Endodermal cell (in vitro differentiated cells): Measurements from ENCODE around the gene ST7. TPM values are rescaled to one million over a fixed set of nuclear protein-coding genes. Genes with fewer than 3 reads are reported as not detected.

ENCODE experiments used
- DNase-seq: peaks from one replicate; pipeline ENCODE4 v3.0.0-alpha.2; 2017
- H3K27ac ChIP-seq: 2 replicates; pipeline ENCODE4 v1.5.1; 2013; ENCODE audit warnings: mild to moderate bottlenecking, low read depth, low read length, moderate library complexity
- H3K27me3 ChIP-seq: 2 replicates; pipeline ENCODE4 v1.6.1; 2013; ENCODE audit warnings: mild to moderate bottlenecking, low read length, moderate library complexity; ENCODE audit not compliant: insufficient read depth, control insufficient read depth, poor library complexity, severe bottlenecking
- H3K36me3 ChIP-seq: 2 replicates; pipeline ENCODE4 v1.7.0; 2013; ENCODE audit warnings: mild to moderate bottlenecking, low read length, moderate library complexity; ENCODE audit not compliant: control insufficient read depth, insufficient read depth
- H3K4me1 ChIP-seq: one replicate; pipeline ENCODE4 v1.7.0; 2013; ENCODE audit warnings: low read length; ENCODE audit not compliant: control insufficient read depth, insufficient read depth
- H3K4me3 ChIP-seq: 2 replicates; pipeline ENCODE4 v1.5.1; 2013; ENCODE audit warnings: mild to moderate bottlenecking, low read length, moderate library complexity
- H3K9ac ChIP-seq: 2 replicates; pipeline ENCODE4 v1.6.1; 2013; ENCODE audit warnings: mild to moderate bottlenecking, low read length, moderate library complexity; ENCODE audit not compliant: poor library complexity, severe bottlenecking; ENCODE audit errors: extremely low read depth
- H3K9me3 ChIP-seq: 2 replicates; pipeline ENCODE4 v1.6.1; 2013; ENCODE audit warnings: mild to moderate bottlenecking, low read length, moderate library complexity; ENCODE audit not compliant: control insufficient read depth
- H3K27ac Mint-ChIP-seq: 2 replicates; pipeline ENCODE4 v1.8.0; 2020; ENCODE audit warnings: mixed read lengths
- H3K27me3 Mint-ChIP-seq: 2 replicates; pipeline ENCODE4 v1.8.0; 2021; ENCODE audit warnings: mild to moderate bottlenecking, mixed read lengths; ENCODE audit not compliant: insufficient read depth
- H3K36me3 Mint-ChIP-seq: 2 replicates; pipeline ENCODE4 v1.8.0; 2020; ENCODE audit warnings: low read depth, mixed read lengths
- H3K4me1 Mint-ChIP-seq: 2 replicates; pipeline ENCODE4 v1.8.0; 2020; ENCODE audit warnings: mixed read lengths
- H3K4me3 Mint-ChIP-seq: 2 replicates; pipeline ENCODE4 v1.8.0; 2020; ENCODE audit warnings: mild to moderate bottlenecking, moderate library complexity, mixed read lengths
- H3K9me3 Mint-ChIP-seq: 2 replicates; pipeline ENCODE4 v1.8.0; 2020; ENCODE audit warnings: mild to moderate bottlenecking, mixed read lengths
- CTCF ChIP-seq: fragments of 200-600 bp; sonication (generic); conservative IDR thresholded peaks from 2 replicates; pipeline ENCODE4 v1.5.0; 2021; ENCODE audit warnings: antibody characterized with exemption, mild to moderate bottlenecking
- WGBS, 2 experiments: methylation state at CpG; one replicate each; pipeline versions ENCODE4 v1.1.5 to v1.1.7; 2013; ENCODE audit warnings: missing lambda C conversion rate in 2 of 2, mixed read lengths in 1 of 2; ENCODE audit not compliant: insufficient coverage in 1 of 2, insufficient read length in 1 of 2; 5-methylcytosine and 5-hydroxymethylcytosine counted together
- total RNA-seq, 2 donors: library from RNA; stranded (reverse); fragmentation: NEBNext Ultra II Directional in 1 of 2; extraction: Animal tissue kit (Norgen Biotek cat#: 25700) in 1 of 2; gene quantifications; 2 replicates in 1 of 2; 3 replicates in 1 of 2; pipeline ENCODE4 v1.2.1, GENCODE V29; 2021

ST7 gene
- total RNA-seq, 2 donors from 2014 or later = 6.4 to 8.9 TPM

GRCh38 chr7:117273814-117274225, 320.5 kb downstream of the ST7 start:
- H3K9me3 Mint-ChIP-seq = no peaks in the 10 kb centered on the region
- H3K27ac ChIP-seq = no peak overlapping the region
- no peak for TF ChIP-seq CTCF
- H3K27me3 ChIP-seq = no peaks in the 10 kb centered on the region
- H3K4me3 ChIP-seq = no peak overlapping the region
- H3K36me3 Mint-ChIP-seq = no peaks in the 10 kb centered on the region
- no peaks in the 10 kb centered on the region for H3K4me1 ChIP-seq
- WGBS, 2 experiments = 84 to 85% methylated on average over 10 to 11 of the region's 11 CpGs
- no peaks in the 10 kb centered on the region for H3K27me3 Mint-ChIP-seq
- DNase-seq = no peak
- no peaks in the 10 kb centered on the region for H3K4me1 Mint-ChIP-seq
- no peak overlapping the region for H3K9ac ChIP-seq
- H3K36me3 ChIP-seq = no peaks in the 10 kb centered on the region
- no peaks in the 10 kb centered on the region for H3K9me3 ChIP-seq
- no peak overlapping the region for H3K27ac Mint-ChIP-seq
- no peak overlapping the region for H3K4me3 Mint-ChIP-seq

- Mint-ChIP-seq H3K27me3 (no peaks in the 10 kb centered on the region), H3K4me3 (no peak overlapping the region), H3K36me3 (no peaks in the 10 kb centered on the region), H3K27ac (no peak overlapping the region), H3K4me1 (no peaks in the 10 kb centered on the region), H3K9me3 (no peaks in the 10 kb centered on the region)
- WGBS, 2 experiments = 95 to 100% methylated on average over 1 to 4 of the region's 4 CpGs
- DNase-seq = no peak
- Histone ChIP-seq H3K27ac (no peak overlapping the region), H3K36me3 (no peaks in the 10 kb centered on the region), H3K4me3 (no peak overlapping the region), H3K9me3 (no peaks in the 10 kb centered on the region), H3K9ac (no peak overlapping the region), H3K27me3 (no peaks in the 10 kb centered on the region), H3K4me1 (no peaks in the 10 kb centered on the region)
- TF ChIP-seq CTCF = no peak
These were observed 321.6 kb downstream of the ST7 start for GRCh38 chr7:117274951-117275350.

- Mint-ChIP-seq H3K9me3 (no peaks in the 10 kb centered on the region), H3K4me1 (no peaks in the 10 kb centered on the region)
These were observed 324.3 kb downstream of the ST7 start for GRCh38 chr7:117277576-117277975.

More at GRCh38 chr7:117277576-117277975, 324.3 kb downstream of the ST7 start:
- DNase-seq = no peak
- H3K4me1 ChIP-seq = no peaks in the 10 kb centered on the region
- H3K27ac Mint-ChIP-seq = no peak overlapping the region
- H3K27me3 Mint-ChIP-seq = no peaks in the 10 kb centered on the region
- no peaks in the 10 kb centered on the region for H3K27me3 ChIP-seq
- no peak overlapping the region for H3K4me3 Mint-ChIP-seq
- no peak overlapping the region for H3K27ac ChIP-seq
- H3K4me3 ChIP-seq = no peak overlapping the region
- H3K9me3 ChIP-seq = no peaks in the 10 kb centered on the region
- WGBS, 2 experiments = 89% methylated on average over 3 of the region's 3 CpGs; no CpG with 5 or more reads in 1 of the 2 experiments
- H3K9ac ChIP-seq = no peak overlapping the region
- no peak for TF ChIP-seq CTCF
- H3K36me3 Mint-ChIP-seq = no peaks in the 10 kb centered on the region
- H3K36me3 ChIP-seq = no peaks in the 10 kb centered on the region
